Measurements from ENCODE around the gene MCF2L2.

DNA sequence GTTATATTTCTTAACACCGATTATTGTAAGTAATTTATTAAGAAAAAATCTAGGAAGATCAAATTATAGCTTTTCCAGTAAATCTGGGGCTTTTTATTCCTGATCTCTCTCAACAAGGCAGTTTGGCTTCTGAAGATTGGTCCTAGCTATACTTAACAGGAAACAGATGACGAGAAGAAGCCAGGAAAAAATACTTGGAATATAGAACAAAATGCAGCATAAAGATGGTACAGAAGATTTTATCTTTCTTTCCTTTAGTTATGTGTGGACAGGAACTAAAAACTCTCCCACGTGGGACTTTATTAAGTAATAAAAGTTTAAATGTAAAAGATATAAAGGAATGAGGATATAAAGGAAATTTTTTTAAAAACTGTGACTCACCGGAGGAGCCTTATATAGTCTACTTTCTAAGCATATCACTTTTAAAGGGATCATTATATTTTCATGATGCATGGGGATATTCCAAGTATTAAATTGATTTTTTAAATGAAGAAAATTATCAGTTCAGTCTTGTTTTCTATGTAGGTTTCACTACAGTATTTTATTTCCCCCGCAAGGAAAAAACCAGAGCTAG, 167.2 kb downstream of the MCF2L2 start:
- TF ChIP-seq, protein P1, sequence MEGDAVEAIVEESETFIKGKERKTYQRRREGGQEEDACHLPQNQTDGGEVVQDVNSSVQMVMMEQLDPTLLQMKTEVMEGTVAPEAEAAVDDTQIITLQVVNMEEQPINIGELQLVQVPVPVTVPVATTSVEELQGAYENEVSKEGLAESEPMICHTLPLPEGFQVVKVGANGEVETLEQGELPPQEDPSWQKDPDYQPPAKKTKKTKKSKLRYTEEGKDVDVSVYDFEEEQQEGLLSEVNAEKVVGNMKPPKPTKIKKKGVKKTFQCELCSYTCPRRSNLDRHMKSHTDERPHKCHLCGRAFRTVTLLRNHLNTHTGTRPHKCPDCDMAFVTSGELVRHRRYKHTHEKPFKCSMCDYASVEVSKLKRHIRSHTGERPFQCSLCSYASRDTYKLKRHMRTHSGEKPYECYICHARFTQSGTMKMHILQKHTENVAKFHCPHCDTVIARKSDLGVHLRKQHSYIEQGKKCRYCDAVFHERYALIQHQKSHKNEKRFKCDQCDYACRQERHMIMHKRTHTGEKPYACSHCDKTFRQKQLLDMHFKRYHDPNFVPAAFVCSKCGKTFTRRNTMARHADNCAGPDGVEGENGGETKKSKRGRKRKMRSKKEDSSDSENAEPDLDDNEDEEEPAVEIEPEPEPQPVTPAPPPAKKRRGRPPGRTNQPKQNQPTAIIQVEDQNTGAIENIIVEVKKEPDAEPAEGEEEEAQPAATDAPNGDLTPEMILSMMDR (IDR thresholded peaks at IDR 0.05; ENCODE audit: low read depth, low read length): no peak
- TF ChIP-seq, protein P2, sequence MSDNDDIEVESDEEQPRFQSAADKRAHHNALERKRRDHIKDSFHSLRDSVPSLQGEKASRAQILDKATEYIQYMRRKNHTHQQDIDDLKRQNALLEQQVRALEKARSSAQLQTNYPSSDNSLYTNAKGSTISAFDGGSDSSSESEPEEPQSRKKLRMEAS (IDR thresholded peaks at IDR 0.05; ENCODE audit: low read depth, low read length): no peak

Measured in NB4 (cell line).